ENCODE measurements around the gene SCRN3. TPM values are rescaled to one million over a fixed set of nuclear protein-coding genes. Genes with fewer than 3 reads are reported as not detected.

The SCRN3 gene, protein sequence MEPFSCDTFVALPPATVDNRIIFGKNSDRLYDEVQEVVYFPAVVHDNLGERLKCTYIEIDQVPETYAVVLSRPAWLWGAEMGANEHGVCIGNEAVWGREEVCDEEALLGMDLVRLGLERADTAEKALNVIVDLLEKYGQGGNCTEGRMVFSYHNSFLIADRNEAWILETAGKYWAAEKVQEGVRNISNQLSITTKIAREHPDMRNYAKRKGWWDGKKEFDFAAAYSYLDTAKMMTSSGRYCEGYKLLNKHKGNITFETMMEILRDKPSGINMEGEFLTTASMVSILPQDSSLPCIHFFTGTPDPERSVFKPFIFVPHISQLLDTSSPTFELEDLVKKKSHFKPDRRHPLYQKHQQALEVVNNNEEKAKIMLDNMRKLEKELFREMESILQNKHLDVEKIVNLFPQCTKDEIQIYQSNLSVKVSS
- 34.0 and 37.2 TPM in 2 replicates for total RNA-seq

DNA sequence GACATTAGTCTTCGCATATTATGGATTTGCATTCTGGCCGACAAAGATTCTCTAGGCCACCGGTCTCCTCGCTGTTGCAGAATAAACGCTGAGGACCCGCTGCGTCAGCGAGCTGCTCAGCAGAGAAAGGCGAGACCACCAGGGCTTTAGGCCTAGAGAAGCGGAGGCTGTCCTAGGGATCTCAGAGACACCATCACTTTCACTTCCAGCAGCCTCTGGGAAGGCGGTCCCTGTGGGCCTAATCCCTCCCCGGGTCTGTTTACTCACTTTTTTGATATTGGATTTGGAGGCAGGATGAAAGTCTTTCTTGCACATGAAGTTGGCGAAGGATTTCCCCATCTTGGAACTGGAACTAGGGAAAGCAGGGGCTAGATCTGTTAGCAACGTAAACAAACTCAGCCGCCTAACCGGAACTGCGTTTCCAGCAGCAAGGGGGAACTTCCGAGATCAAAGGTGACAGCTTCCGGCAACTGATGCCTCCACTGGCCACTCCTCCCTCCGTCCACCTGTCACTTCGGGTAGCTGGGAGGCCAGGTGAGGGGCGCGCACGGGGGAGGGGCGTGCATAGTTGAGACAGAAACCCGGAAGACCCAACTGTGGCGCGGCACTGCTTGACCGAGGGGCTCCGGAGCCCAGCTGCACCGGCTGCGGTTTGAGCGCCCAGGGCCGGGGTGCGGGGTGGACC lies at the start of gene SCRN3:
Gene SCRN3, plus strand, starts transcription at position 447 of the 685 bp plus-strand sequence. CDS start 2,554 bp downstream, outside the sequence.

Other genes starting within 250 kb of the SCRN3 start
- 105 and 110 TPM in 2 replicates for gene OLA1, start 147.2 kb upstream of the SCRN3 start, total RNA-seq
- not detected in 2 replicates for gene SP9, start 60.8 kb upstream of the SCRN3 start, total RNA-seq
- gene GPR155, start 91.3 kb downstream of the SCRN3 start, total RNA-seq, result 2.0 and 2.1 TPM in 2 replicates
- gene WIPF1, start 202.1 kb downstream of the SCRN3 start, total RNA-seq, result 10.6 and 14.4 TPM in 2 replicates